ENCODE measurements around the gene ZBTB8A.
"Not testable (repeated sequence)": the region's sequence is repeated elsewhere in the genome, so short reads cannot be mapped to it uniquely, and the experiment has no call there.

Gene ZBTB8A

GRCh38 chr1:32538887-32539583, at the start of gene ZBTB8A:
TSS of gene ZBTB8A (plus strand) at chr1:32539427. CDS start at chr1:32592932, 53,505 bp downstream.
- DNase-seq: peak; percentile 23 to 34

- DNase-seq: no peak
These were observed 49.3 kb upstream of the ZBTB8A start for GRCh38 chr1:32489774-32490454.

GRCh38 chr1:32491386-32491785, 47.8 kb upstream of the ZBTB8A start:
- DNase-seq: no peak

GRCh38 chr1:32494196-32494595, 45.0 kb upstream of the ZBTB8A start:
- DNase-seq: no peak

GRCh38 chr1:32494711-32495337, 44.4 kb upstream of the ZBTB8A start:
- DNase-seq: no peak

- no peak for DNase-seq
These were observed 43.1 kb upstream of the ZBTB8A start for GRCh38 chr1:32496127-32496526.

- no peak for DNase-seq
These were observed 40.5 kb upstream of the ZBTB8A start for GRCh38 chr1:32498751-32499150.

- peak; percentile 27 to 65 for DNase-seq
These were observed 38.6 kb upstream of the ZBTB8A start for GRCh38 chr1:32500387-32501209.

- no peak for DNase-seq
These were observed 37.4 kb upstream of the ZBTB8A start for GRCh38 chr1:32501865-32502264.

- no peak for DNase-seq
These were observed 36.1 kb upstream of the ZBTB8A start for GRCh38 chr1:32503153-32503552.

- DNase-seq: no peak
These were observed 32.2 kb upstream of the ZBTB8A start for GRCh38 chr1:32507021-32507420.

GRCh38 chr1:32508761-32509160, 30.5 kb upstream of the ZBTB8A start:
- DNase-seq: no peak

GRCh38 chr1:32509939-32510338, 29.3 kb upstream of the ZBTB8A start:
- no peak for DNase-seq

GRCh38 chr1:32516402-32516801, 22.8 kb upstream of the ZBTB8A start:
- no peak for DNase-seq

GRCh38 chr1:32518976-32519375, 20.3 kb upstream of the ZBTB8A start:
- no peak for DNase-seq

GRCh38 chr1:32521165-32521564, 18.1 kb upstream of the ZBTB8A start:
- DNase-seq: no peak

GRCh38 chr1:32525053-32525452, 14.2 kb upstream of the ZBTB8A start:
- no peak for DNase-seq

GRCh38 chr1:32525661-32526444, 13.4 kb upstream of the ZBTB8A start:
- DNase-seq: no peak

GRCh38 chr1:32528550-32528949, 10.7 kb upstream of the ZBTB8A start:
- DNase-seq: not testable (repeated sequence)

- no peak for DNase-seq
These were observed 5.4 kb upstream of the ZBTB8A start for GRCh38 chr1:32533792-32534327.

GRCh38 chr1:32536117-32536516, 3.1 kb upstream of the ZBTB8A start:
- DNase-seq: no peak

- DNase-seq: no peak
These were observed 2.5 kb upstream of the ZBTB8A start for GRCh38 chr1:32536764-32537163.

Data from stimulated activated CD4-positive, alpha-beta T cell treated with anti-CD3 and anti-CD28 coated beads, Interleukin-2, amount 100 ng/mL, for 24 hours (primary cell).